ENCODE data around the gene LAMA2.
A peak's percentile ranks its signal among the peaks of the same experiment; 100 is the strongest.

LAMA2 gene

DNA sequence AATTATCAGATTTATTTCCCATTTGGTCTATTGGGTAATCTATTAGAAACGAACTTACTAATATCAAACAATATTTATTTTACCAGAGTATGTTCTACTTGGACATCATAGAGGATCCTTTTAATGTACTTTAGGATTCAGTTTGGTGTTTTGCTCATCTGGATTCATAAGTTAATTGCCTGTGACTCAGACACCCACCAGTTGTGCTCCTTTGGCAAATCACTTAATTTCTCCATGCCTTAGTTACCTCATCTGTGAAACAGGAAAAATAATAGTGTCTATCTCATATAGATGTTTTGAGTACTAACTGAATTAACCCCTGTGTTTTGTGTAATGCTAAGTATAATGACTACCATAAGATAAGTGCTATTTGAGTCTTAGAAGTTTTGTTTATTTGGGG lies 292.1 kb downstream of the LAMA2 start:
- no peak overlapping the region for H3K4me3 ChIP-seq (replicated peaks; ENCODE audit: low read depth, low read length)
- TF ChIP-seq, protein P1, sequence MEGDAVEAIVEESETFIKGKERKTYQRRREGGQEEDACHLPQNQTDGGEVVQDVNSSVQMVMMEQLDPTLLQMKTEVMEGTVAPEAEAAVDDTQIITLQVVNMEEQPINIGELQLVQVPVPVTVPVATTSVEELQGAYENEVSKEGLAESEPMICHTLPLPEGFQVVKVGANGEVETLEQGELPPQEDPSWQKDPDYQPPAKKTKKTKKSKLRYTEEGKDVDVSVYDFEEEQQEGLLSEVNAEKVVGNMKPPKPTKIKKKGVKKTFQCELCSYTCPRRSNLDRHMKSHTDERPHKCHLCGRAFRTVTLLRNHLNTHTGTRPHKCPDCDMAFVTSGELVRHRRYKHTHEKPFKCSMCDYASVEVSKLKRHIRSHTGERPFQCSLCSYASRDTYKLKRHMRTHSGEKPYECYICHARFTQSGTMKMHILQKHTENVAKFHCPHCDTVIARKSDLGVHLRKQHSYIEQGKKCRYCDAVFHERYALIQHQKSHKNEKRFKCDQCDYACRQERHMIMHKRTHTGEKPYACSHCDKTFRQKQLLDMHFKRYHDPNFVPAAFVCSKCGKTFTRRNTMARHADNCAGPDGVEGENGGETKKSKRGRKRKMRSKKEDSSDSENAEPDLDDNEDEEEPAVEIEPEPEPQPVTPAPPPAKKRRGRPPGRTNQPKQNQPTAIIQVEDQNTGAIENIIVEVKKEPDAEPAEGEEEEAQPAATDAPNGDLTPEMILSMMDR (IDR thresholded peaks at IDR 0.05; ENCODE audit: low read length, missing control alignments): no peak
- no peak for DNase-seq (ENCODE audit: low read depth)

DNA sequence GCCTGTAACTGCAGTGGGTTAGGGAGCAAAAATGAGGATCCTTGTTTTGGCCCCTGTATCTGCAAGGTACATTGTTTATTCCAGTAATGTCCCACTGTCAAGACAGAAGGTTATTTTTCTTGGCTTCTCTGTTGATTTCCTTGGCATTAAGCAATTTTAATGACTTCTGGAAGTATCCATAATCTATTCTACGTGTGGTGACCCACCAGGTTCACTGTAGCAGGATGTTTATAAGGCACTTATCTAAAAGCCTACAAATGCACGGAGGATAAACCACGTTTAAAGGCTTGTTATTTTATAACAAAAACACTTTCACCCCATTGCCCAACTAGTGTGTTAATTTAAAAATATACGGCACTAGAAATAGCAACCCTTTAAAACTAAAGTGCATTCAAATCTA lies 294.9 kb downstream of the LAMA2 start:
- DNase-seq (ENCODE audit: low read depth): no peak
- no peak overlapping the region for H3K4me3 ChIP-seq (replicated peaks; ENCODE audit: low read depth, low read length)
- TF ChIP-seq, protein P1 (IDR thresholded peaks at IDR 0.05; ENCODE audit: low read length, missing control alignments): no peak

DNA sequence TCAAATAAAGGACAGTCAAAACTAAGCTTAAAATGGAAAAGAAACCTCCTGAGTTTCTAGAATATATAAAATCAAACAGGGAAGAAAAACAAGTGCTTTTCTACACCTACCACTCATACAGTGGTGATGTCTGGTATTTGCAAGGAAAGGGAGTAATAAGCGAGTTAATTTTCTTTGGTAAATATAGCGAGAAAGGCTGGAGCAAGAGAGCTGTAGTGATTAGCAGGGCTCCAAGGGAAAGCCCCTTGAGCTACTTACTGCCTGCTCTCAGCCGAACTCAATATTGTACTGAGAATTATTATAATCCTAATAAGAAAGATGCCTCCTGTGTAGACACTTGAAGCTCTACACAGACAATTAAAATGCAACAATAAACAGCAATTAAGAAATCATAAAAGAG lies 296.3 kb downstream of the LAMA2 start:
- H3K4me3 ChIP-seq (replicated peaks; ENCODE audit: low read depth, low read length): no peak overlapping the region
- TF ChIP-seq, protein P1 (IDR thresholded peaks at IDR 0.05; ENCODE audit: low read length, missing control alignments): no peak
- DNase-seq (ENCODE audit: low read depth): no peak

DNA sequence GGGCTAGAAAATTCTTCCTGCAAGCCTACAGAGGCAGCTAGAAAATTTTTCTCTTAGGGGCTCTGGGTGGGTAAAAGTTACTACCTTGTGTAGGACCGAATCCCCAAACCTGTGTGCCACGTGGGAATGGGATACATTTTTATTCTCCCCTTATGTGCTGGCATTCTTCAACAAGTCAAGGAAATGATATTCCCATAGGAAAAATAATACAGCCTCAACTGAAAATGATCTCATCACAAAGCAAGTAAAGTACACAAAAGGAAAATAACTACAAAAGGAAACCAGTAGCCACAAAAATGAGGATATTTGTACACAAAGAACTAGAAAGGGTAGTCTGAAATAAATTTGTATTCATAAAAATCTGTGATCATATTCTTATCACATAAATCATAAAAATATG lies 298.1 kb downstream of the LAMA2 start:
- DNase-seq (ENCODE audit: low read depth): no peak
- TF ChIP-seq, protein P1 (IDR thresholded peaks at IDR 0.05; ENCODE audit: low read length, missing control alignments): no peak
- H3K4me3 ChIP-seq (replicated peaks; ENCODE audit: low read depth, low read length): no peak overlapping the region

DNA sequence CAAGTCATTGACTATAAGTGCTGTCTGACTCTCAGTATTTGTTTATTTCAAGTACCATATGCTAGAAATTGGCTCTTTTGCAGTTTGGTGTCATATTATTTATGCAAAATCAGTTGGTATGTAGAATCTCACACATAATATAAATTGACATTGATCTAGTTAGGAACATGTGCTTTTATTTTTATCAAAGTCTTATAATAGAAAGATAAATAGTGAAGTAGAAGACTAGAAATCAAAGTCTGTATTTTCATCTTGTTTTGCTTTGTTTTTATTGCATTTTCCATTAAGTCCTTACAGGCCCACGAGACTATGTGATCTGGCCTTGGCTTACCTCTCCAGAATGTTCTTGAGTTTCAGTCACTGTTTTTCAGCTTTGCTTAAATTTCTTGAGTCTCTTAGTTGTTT lies 300.3 kb downstream of the LAMA2 start:
- no peak overlapping the region for H3K4me3 ChIP-seq (replicated peaks; ENCODE audit: low read depth, low read length)
- no peak for DNase-seq (ENCODE audit: low read depth)
- TF ChIP-seq, protein P1 (IDR thresholded peaks at IDR 0.05; ENCODE audit: low read length, missing control alignments): no peak

DNA sequence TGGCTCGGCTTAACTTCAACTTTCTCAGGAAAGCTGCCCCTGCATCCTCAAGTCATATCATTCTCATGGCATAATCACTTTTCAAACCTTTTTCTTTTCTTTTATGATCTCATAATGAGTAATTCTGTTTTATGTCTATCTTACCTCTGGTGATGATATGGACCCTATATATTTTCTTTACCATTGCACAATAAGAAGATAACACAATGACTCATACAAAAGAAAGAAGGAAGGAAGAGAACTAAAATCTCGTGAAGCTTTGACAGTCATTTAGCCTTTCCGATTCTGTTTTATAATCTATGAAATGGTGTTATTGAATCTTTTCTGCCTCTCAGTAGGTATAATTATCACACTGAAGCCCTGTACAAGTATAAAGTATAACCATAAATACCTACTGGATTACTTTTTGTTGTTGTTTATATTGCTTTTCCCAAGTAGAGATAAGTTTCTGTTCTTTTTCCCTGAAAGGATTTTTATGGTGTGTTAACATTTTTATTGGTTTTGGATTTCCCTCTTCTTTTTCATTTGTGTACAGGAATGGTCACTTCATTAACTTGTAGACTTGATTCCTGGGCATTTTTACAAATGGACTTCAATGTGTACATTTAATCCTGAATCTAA lies 300.9 kb downstream of the LAMA2 start:
- no peak overlapping the region for H3K4me3 ChIP-seq (replicated peaks; ENCODE audit: low read depth, low read length)
- peak; percentile 56 for DNase-seq (ENCODE audit: low read depth)
- TF ChIP-seq, protein P1 (IDR thresholded peaks at IDR 0.05; ENCODE audit: low read length, missing control alignments): no peak

DNA sequence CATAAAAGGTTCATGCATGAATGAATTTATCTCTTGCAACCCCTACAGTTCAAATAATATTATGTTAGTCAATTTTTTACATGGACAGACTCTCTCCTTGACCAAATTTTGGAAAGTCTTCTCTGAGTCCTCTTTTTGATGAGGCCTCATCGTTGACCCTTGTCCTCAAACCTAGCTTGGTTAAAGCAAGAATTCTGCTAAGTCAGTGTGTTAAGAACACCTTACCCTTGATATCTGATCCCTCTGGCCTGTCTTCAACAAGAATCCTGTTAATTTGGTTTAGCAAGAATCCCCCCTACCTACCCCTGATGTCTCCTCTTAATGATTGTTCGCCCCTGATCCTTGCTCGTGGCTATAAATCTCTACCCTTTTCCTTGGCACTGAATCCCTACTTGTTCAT lies 301.4 kb downstream of the LAMA2 start:
- no peak overlapping the region for H3K4me3 ChIP-seq (replicated peaks; ENCODE audit: low read depth, low read length)
- TF ChIP-seq, protein P1 (IDR thresholded peaks at IDR 0.05; ENCODE audit: low read length, missing control alignments): no peak
- DNase-seq (ENCODE audit: low read depth): no peak

Measured in fibroblast of pulmonary artery (primary cell).